Head of caudate nucleus (tissue), 42 donors: ENCODE data around the gene GRIK5.
"Not testable (repeated sequence)": the region's sequence is repeated elsewhere in the genome, so short reads cannot be mapped to it uniquely, and the experiment has no call there.

ENCODE experiments used
- DNase-seq, 42 donors: peaks; one replicate each; pipeline versions ENCODE4 v3.0.0 to v3.0.0-alpha.2; 2020 to 2021; ENCODE audit warnings: mixed read lengths in 7 of 42
- intact Hi-C: fragments of 100-400 bp; cut with DNase I; formaldehyde crosslinking; loops from one replicate; pipeline ENCODE4 v1.15.0; 2022

The GRIK5 gene

DNA sequence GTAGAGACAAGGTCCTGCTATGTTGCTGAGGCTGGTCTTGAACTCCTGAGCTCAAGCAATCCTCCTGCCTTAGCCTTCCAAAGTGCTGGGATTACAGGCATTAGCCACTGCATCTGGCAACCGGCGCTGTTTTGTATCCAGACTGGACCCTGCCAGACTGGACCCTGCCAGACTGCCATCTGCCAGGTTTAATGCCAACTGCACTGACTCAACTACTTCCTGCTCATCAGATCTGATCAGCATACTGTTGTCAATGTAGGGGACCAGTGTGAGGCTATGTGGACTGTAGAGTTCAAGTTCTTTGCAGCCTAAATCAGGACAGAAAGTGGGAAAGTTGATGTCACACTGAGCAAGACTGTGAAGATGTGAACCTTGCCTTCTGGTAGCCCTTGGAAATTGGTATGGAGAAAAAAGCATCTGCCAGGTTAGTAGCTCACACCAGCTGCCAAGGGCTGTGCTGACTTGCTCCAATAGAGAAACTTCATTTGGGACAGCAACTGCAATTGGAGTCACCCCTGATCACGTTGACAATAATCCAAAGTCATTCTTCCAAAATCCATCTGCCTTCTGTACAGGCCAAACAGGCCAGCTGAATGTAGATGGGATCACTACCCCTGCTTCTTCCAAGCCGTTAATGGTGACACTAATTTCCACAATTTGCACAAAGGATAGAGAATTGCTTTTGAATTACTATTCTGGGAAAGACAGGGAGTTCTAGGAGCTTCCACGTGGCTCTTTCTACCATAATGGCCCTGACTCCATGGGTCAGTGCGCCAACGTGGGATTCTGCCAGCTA lies 39.2 kb downstream of the GRIK5 start:
- DNase-seq: peak in 1 of 42 donors; percentile 51
- intact Hi-C loops: no loop called here

- intact Hi-C loops: no loop called here
- DNase-seq: peak in 16 of 42 donors; percentile 14 to 60 (median 42)
These were observed 41.4 kb downstream of the GRIK5 start for GRCh38 chr19:42028304-42029216.

GRCh38 chr19:42024622-42025111 lies 45.3 kb downstream of the GRIK5 start:
- peak in 8 of 42 donors; percentile 11 to 46 (median 32) for DNase-seq
- intact Hi-C loops: no loop called here

GRCh38 chr19:42023943-42024260 lies 46.1 kb downstream of the GRIK5 start:
- no peak for DNase-seq
- intact Hi-C loops: no loop called here

GRCh38 chr19:42023121-42023942 lies 46.7 kb downstream of the GRIK5 start:
- intact Hi-C loops: no loop called here
- DNase-seq: peak in 1 of 42 donors; percentile 10

GRCh38 chr19:42022616-42023015 lies 47.4 kb downstream of the GRIK5 start:
- intact Hi-C loops: no loop called here

GRCh38 chr19:42021185-42021584 lies 48.8 kb downstream of the GRIK5 start:
- intact Hi-C loops: no loop called here
- DNase-seq: no peak

More at GRCh38 chr19:42022616-42023015, 47.4 kb downstream of the GRIK5 start:
- no peak for DNase-seq

GRCh38 chr19:42018503-42019193 lies 51.4 kb downstream of the GRIK5 start:
- intact Hi-C loops: no loop called here
- DNase-seq: no peak

GRCh38 chr19:42017040-42017439 lies 53.0 kb downstream of the GRIK5 start:
- intact Hi-C loops: no loop called here
- DNase-seq: no peak

DNA sequence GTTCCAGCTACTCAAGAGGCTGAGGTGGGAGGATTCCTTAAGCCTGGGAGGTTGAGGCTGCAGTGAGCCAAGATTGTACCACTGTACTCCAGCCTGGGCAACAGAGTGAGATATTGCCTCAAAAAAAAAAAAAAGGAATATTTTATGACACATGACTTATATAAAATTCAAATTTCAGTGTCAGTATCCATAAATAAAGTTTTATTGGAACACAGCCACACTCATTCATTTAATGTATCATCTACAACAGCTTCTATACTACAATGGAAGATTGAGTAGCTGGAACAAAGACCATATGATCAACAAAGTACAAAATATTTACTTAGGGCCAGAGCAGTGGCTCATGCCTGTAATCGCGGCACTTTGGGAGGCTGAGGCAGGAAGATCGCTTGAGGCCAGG lies 57.3 kb downstream of the GRIK5 start:
- intact Hi-C loops, DNase-seq: not testable (repeated sequence)

DNA sequence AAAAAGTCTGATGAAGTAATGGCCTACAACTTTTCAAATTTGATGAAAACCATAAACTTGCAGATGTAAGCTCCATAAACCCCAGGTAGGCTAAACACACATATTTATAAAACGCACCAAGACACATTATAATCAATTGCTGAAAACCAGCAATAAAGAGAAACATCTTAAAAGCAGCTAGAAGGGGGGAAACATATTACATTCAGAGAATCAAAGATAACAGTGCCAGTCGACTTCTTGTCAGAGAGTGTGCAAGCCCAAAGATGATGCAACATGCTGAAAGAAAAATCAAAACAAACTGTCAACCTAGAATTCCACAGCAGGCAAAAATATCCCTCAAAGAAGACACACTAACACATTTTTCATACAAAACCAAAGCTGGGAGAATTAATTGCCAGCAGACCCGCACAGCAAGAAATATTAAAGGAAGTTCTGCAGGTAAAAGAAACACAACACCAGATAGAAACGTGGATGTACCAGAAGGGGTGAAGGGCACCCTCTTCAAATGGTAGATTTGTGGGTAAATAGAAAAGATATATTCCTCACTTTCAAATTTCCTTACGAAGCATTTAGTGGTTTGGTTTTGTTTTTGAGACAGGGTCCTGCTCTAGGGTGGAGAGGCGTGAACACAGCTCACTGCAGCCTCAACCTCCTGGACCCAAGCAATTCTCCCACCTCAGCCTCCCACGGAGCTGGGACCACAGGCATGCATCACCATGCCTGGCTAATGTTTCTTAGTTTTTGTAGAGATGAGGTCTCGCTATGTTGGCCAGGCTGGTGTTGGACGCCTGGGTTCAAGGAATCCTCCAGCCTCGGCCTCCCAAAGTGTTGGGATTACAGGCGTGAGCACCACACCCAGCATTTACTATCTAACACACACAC lies 59.5 kb downstream of the GRIK5 start:
- intact Hi-C loops: no loop called here

DNA sequence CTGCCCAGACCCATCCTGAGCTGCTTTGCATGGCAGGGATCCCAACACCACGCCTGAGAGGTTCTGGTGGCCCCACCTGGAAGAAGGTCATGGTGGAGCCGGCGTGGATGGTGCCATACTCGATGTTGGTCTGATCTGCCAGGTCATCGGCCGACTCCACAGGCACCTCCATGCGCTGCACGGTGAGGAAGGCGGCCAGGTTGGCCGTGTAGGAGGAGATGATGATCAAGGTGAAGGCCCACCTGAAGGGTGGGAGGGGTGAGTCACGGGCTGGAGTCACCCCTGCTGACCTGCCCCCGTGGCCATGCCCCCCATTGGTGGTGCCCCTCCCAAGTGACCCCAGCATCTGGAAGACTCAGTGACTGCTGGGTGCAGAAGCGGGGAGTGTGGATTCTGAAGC lies 63.4 kb downstream of the GRIK5 start:
- no peak for DNase-seq
- intact Hi-C loops: no loop called here

More for the DNA sequence above, 59.5 kb downstream of the GRIK5 start:
- no peak for DNase-seq

DNA sequence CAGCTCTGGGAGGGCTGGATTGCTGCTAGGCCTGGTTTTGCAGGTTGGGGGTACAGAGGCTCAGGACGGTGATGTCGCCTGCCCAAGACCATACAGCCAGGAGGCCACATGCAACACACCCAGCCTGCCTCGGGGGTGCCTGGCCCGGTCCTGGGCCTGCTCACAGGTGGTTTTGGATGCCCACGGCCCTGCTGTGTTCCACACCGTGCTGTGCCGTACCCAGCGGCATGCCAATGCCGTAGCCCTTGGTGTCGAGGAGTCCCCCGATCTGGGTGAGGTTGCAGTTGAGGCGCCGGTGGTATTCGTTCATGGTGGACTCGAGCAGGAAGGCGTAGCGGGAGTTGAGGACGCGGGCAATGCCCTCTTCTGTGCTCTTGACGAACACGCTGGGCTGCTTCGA lies 64.5 kb downstream of the GRIK5 start:
- intact Hi-C loops: no loop called here
- no peak for DNase-seq

GRCh38 chr19:42003506-42004294 lies 66.3 kb downstream of the GRIK5 start:
- intact Hi-C loops: no loop called here
- DNase-seq: no peak

DNA sequence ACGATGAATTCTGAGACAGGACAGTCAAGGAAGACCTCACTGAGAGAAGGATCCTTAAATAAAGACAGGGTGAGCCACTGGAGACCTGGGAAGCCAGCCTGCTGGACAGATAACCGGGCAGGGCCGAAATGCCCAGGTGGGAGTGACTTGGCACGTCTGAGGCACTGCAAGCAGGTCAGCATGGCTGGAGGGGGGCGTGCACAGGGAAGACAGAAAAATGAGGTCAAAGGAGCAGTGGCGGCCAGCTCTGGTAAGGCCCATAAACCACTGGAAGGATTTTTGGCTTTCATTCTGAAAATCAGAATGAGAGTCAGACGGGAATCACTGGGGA lies 70.2 kb downstream of the GRIK5 start:
- DNase-seq: no peak
- intact Hi-C loops: no loop called here

GRCh38 chr19:41999071-41999877 lies 70.7 kb downstream of the GRIK5 start:
- intact Hi-C loops: no loop called here
- DNase-seq: peak in 28 of 42 donors; percentile 11 to 72 (median 50)
